Measurements from ENCODE around the gene DRC7.

DNA sequence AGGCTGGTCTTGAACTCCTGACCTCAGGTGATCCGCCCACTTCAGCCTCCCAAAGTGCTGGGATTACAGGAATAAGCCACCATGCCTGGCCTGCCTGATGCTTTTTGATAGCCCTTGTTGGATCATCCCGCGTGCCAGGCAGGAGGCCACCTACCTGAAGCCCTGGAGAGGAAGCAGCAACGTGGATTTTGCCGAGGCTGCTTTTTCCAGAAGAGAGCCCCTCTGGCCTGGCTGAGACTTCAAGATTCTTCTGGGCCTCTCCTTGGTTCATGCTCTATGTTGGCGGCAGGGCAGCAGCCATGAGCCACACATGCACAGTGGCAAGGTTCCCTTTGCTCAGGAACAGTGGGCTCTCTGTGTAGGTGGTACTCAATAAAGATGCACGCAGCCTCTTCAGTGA lies 52.5 kb downstream of the DRC7 start:
- TF ChIP-seq TAF1 (IDR thresholded peaks at IDR 0.05; ENCODE audit: borderline replicate concordance, insufficient read depth, low read length) (no peak), POLR2AphosphoS5 (IDR thresholded peaks at IDR 0.05; ENCODE audit: low read depth, low read length) (no peak)
- TF ChIP-seq, protein P1, sequence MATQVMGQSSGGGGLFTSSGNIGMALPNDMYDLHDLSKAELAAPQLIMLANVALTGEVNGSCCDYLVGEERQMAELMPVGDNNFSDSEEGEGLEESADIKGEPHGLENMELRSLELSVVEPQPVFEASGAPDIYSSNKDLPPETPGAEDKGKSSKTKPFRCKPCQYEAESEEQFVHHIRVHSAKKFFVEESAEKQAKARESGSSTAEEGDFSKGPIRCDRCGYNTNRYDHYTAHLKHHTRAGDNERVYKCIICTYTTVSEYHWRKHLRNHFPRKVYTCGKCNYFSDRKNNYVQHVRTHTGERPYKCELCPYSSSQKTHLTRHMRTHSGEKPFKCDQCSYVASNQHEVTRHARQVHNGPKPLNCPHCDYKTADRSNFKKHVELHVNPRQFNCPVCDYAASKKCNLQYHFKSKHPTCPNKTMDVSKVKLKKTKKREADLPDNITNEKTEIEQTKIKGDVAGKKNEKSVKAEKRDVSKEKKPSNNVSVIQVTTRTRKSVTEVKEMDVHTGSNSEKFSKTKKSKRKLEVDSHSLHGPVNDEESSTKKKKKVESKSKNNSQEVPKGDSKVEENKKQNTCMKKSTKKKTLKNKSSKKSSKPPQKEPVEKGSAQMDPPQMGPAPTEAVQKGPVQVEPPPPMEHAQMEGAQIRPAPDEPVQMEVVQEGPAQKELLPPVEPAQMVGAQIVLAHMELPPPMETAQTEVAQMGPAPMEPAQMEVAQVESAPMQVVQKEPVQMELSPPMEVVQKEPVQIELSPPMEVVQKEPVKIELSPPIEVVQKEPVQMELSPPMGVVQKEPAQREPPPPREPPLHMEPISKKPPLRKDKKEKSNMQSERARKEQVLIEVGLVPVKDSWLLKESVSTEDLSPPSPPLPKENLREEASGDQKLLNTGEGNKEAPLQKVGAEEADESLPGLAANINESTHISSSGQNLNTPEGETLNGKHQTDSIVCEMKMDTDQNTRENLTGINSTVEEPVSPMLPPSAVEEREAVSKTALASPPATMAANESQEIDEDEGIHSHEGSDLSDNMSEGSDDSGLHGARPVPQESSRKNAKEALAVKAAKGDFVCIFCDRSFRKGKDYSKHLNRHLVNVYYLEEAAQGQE (IDR thresholded peaks at IDR 0.05; ENCODE audit: insufficient read depth in 1 of 2, low read depth in 2 of 2, low read length in 2 of 2), result no peak
